GM12892 (cell line): ENCODE data around the gene EPHB1.

Source experiments
- POLR2A ChIP-seq: IDR thresholded peaks from 2 replicates; pipeline ENCODE4 v1.6.1; 2011; ENCODE audit warnings: low read depth, low read length, control low read depth
- POLR2AphosphoS5 ChIP-seq: IDR thresholded peaks from 2 replicates; pipeline ENCODE4 v1.6.1; 2011; ENCODE audit warnings: low read depth, low read length, control low read depth
- TAF1 ChIP-seq: IDR thresholded peaks from 2 replicates; pipeline ENCODE4 v1.6.1; 2011; ENCODE audit warnings: low read depth, mild to moderate bottlenecking, control low read depth, low read length, borderline replicate concordance

- TF ChIP-seq POLR2AphosphoS5, result no peak
- TF ChIP-seq POLR2A, result no peak
- TF ChIP-seq TAF1, result no peak
These were observed 177.9 kb downstream of the EPHB1 start for GRCh38 chr3:134972836-134973455.
